ENCODE data around the gene WFDC6. TPM values are rescaled to one million over a fixed set of nuclear protein-coding genes. Genes with fewer than 3 reads are reported as not detected.
A peak's percentile ranks its signal among the peaks of the same experiment; 100 is the strongest.

WFDC6 gene
- total RNA-seq, 1 experiment from 2014 or later, result not detected

- no peak overlapping the region for H2AFZ ChIP-seq (ENCODE audit: low read length)
- no peak overlapping the region for H3K4me2 ChIP-seq (ENCODE audit: low read depth, low read length, poor library complexity, severe bottlenecking)
- no peaks in the 10 kb centered on the region for H4K20me1 ChIP-seq (ENCODE audit: insufficient read depth, low read depth, low read length)
- H3K79me2 ChIP-seq (ENCODE audit: low read length), result no peaks in the 10 kb centered on the region
- H3K27ac ChIP-seq (ENCODE audit: low read length), result no peak overlapping the region
- H3K9ac ChIP-seq (ENCODE audit: low read length), result no peak overlapping the region
- no peak for DNase-seq
- no peaks in the 10 kb centered on the region for H3K9me2 ChIP-seq (replicated peaks; ENCODE audit: insufficient read depth, low read length)
- no peaks in the 10 kb centered on the region for H3K9me3 ChIP-seq (ENCODE audit: low read length)
- no peaks in the 10 kb centered on the region for H3K36me3 ChIP-seq (ENCODE audit: insufficient read depth, low read length)
- no peaks in the 10 kb centered on the region for H3K4me1 ChIP-seq (ENCODE audit: low read length)
- no peak overlapping the region for H3K4me3 ChIP-seq (ENCODE audit: low read length)
- H3K27me3 ChIP-seq (ENCODE audit: low read length), result no peaks in the 10 kb centered on the region
Observed at GRCh38 chr20:45497971-45498494, 41.2 kb downstream of the WFDC6 start.

GRCh38 chr20:45496166-45496565, 43.1 kb downstream of the WFDC6 start:
- Histone ChIP-seq H4K20me1 (ENCODE audit: insufficient read depth, low read depth, low read length) (no peaks in the 10 kb centered on the region), H3K4me3 (ENCODE audit: low read length) (no peak overlapping the region), H2AFZ (ENCODE audit: low read length) (no peak overlapping the region), H3K9ac (ENCODE audit: low read length) (no peak overlapping the region), H3K36me3 (ENCODE audit: insufficient read depth, low read length) (no peaks in the 10 kb centered on the region), H3K4me2 (ENCODE audit: low read depth, low read length, poor library complexity, severe bottlenecking) (no peak overlapping the region), H3K9me2 (replicated peaks; ENCODE audit: insufficient read depth, low read length) (no peaks in the 10 kb centered on the region), H3K9me3 (ENCODE audit: low read length) (no peaks in the 10 kb centered on the region), H3K79me2 (ENCODE audit: low read length) (no peaks in the 10 kb centered on the region), H3K27me3 (ENCODE audit: low read length) (no peaks in the 10 kb centered on the region), H3K27ac (ENCODE audit: low read length) (no peak overlapping the region), H3K4me1 (ENCODE audit: low read length) (no peaks in the 10 kb centered on the region)
- DNase-seq, result no peak

DNA sequence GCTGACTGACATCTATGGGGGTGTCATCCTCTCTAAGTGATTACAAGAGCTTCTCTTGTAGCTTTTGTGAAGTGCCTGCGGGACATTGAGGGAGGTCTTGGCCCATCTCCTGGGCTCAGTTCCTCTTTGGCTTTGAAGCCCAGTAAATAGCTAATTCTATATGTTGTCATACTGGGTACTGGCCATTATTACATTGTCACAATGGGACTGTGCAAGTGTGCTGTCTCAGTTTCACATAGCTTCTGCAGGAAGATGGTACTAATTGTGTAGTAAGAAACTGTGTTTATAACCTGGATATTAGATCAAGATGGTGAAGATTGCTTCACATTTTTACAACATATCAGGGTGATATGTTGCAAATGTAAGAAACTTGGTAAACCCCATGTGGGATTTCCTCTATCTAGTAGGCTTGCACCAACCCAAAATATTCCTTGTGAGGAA, 43.8 kb downstream of the WFDC6 start:
- no peak for DNase-seq
- Histone ChIP-seq H3K36me3 (ENCODE audit: insufficient read depth, low read length) (no peaks in the 10 kb centered on the region), H3K4me1 (ENCODE audit: low read length) (no peaks in the 10 kb centered on the region), H3K9ac (ENCODE audit: low read length) (no peak overlapping the region), H3K27ac (ENCODE audit: low read length) (no peak overlapping the region), H3K9me3 (ENCODE audit: low read length) (no peaks in the 10 kb centered on the region), H3K27me3 (ENCODE audit: low read length) (no peaks in the 10 kb centered on the region), H3K4me2 (ENCODE audit: low read depth, low read length, poor library complexity, severe bottlenecking) (no peak overlapping the region), H2AFZ (ENCODE audit: low read length) (no peak overlapping the region), H4K20me1 (ENCODE audit: insufficient read depth, low read depth, low read length) (no peaks in the 10 kb centered on the region), H3K4me3 (ENCODE audit: low read length) (no peak overlapping the region), H3K79me2 (ENCODE audit: low read length) (no peaks in the 10 kb centered on the region), H3K9me2 (replicated peaks; ENCODE audit: insufficient read depth, low read length) (no peaks in the 10 kb centered on the region)

DNA sequence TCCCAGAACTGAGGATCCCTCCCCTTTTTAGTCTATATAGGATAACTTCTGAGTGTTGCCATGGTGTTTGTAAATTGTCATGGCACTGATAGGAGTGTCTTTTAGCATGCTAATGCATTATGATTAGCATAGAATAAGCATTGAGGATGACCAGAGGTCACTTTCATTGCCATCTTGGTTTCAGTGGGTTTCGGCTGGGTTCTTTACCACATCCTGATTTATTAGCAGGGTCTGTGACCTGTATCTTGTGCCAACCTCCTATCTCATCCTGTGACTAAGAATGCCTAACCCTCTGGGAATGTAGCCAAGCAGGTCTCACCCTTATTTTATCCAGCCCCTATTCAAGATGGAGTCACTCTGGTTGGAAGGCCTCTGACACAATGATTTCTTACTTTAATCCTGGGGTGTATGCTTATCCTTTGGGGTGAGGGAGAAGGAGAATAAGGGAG, 50.2 kb downstream of the WFDC6 start:
- Histone ChIP-seq H3K4me2 (ENCODE audit: low read depth, low read length, poor library complexity, severe bottlenecking) (no peak overlapping the region), H2AFZ (ENCODE audit: low read length) (no peak overlapping the region)

GRCh38 chr20:45487231-45487635, 52.0 kb downstream of the WFDC6 start:
- Histone ChIP-seq H3K79me2 (ENCODE audit: low read length) (no peaks in the 10 kb centered on the region), H3K9me2 (replicated peaks; ENCODE audit: insufficient read depth, low read length) (no peaks in the 10 kb centered on the region), H3K4me3 (ENCODE audit: low read length) (no peak overlapping the region), H2AFZ (ENCODE audit: low read length) (no peak overlapping the region), H3K27ac (ENCODE audit: low read length) (no peak overlapping the region), H3K4me1 (ENCODE audit: low read length) (no peaks in the 10 kb centered on the region), H3K9me3 (ENCODE audit: low read length) (no peaks in the 10 kb centered on the region), H4K20me1 (ENCODE audit: insufficient read depth, low read depth, low read length) (no peaks in the 10 kb centered on the region), H3K27me3 (ENCODE audit: low read length) (no peaks in the 10 kb centered on the region), H3K9ac (ENCODE audit: low read length) (no peak overlapping the region), H3K36me3 (ENCODE audit: insufficient read depth, low read length) (no peaks in the 10 kb centered on the region), H3K4me2 (ENCODE audit: low read depth, low read length, poor library complexity, severe bottlenecking) (no peak overlapping the region)
- DNase-seq, result peak; percentile 64

More for the DNA sequence above, 50.2 kb downstream of the WFDC6 start:
- H3K79me2 ChIP-seq (ENCODE audit: low read length), result no peaks in the 10 kb centered on the region
- H3K4me3 ChIP-seq (ENCODE audit: low read length), result no peak overlapping the region
- H3K9ac ChIP-seq (ENCODE audit: low read length), result no peak overlapping the region
- no peak overlapping the region for H3K27ac ChIP-seq (ENCODE audit: low read length)
- H4K20me1 ChIP-seq (ENCODE audit: insufficient read depth, low read depth, low read length), result no peaks in the 10 kb centered on the region
- no peaks in the 10 kb centered on the region for H3K9me2 ChIP-seq (replicated peaks; ENCODE audit: insufficient read depth, low read length)
- no peak for DNase-seq
- H3K36me3 ChIP-seq (ENCODE audit: insufficient read depth, low read length), result no peaks in the 10 kb centered on the region
- H3K27me3 ChIP-seq (ENCODE audit: low read length), result no peaks in the 10 kb centered on the region
- no peaks in the 10 kb centered on the region for H3K4me1 ChIP-seq (ENCODE audit: low read length)
- H3K9me3 ChIP-seq (ENCODE audit: low read length), result no peaks in the 10 kb centered on the region

DNA sequence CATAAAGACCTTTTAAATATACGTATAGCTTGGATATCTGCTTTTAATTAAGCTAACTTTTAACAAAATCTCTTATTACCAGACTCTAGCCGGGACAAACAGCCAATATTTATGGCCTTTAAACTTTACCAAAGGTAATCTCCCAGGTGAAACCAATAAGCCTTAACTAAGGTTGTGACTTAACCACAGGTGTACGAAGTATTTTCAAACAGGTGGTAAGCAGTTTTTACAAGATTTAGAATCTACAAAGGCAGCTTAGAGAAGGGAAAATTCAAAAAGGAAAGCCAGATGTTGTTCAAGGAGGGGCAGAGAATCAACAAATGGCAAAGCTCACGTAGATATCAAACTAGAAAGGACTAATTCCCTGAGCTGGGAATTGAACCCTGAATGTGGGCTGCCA, 53.9 kb downstream of the WFDC6 start:
- Histone ChIP-seq H3K27me3 (ENCODE audit: low read length) (no peaks in the 10 kb centered on the region), H3K4me1 (ENCODE audit: low read length) (no peaks in the 10 kb centered on the region), H4K20me1 (ENCODE audit: insufficient read depth, low read depth, low read length) (no peaks in the 10 kb centered on the region), H3K4me3 (ENCODE audit: low read length) (no peak overlapping the region), H3K9me3 (ENCODE audit: low read length) (no peaks in the 10 kb centered on the region), H3K9me2 (replicated peaks; ENCODE audit: insufficient read depth, low read length) (no peaks in the 10 kb centered on the region), H3K27ac (ENCODE audit: low read length) (no peak overlapping the region), H3K4me2 (ENCODE audit: low read depth, low read length, poor library complexity, severe bottlenecking) (no peak overlapping the region), H3K36me3 (ENCODE audit: insufficient read depth, low read length) (no peaks in the 10 kb centered on the region), H3K9ac (ENCODE audit: low read length) (no peak overlapping the region), H3K79me2 (ENCODE audit: low read length) (no peaks in the 10 kb centered on the region), H2AFZ (ENCODE audit: low read length) (no peak overlapping the region)
- DNase-seq, result no peak

DNA sequence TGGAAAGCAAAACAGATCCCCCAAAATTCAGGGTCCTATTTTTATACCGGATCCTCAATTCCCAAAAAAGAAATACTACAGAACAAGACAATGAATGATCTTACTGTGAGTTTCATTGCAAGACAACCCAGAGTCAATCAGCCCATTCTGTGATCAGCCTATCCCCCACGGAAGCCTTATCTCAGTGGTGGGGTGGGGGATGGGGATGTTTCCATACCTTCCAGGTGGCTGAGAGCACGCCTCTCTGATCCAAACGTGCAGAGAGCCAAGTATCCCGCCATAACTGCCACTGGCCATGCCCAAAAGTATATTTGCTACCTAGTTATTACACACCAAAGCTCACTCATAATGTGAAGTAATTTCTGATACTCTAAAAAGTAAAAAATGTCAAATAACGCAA, 54.6 kb downstream of the WFDC6 start:
- no peak overlapping the region for H3K4me2 ChIP-seq (ENCODE audit: low read depth, low read length, poor library complexity, severe bottlenecking)

More for the DNA sequence above, 54.6 kb downstream of the WFDC6 start:
- DNase-seq, result no peak
- Histone ChIP-seq H3K9me3 (ENCODE audit: low read length) (no peaks in the 10 kb centered on the region), H3K9me2 (replicated peaks; ENCODE audit: insufficient read depth, low read length) (no peaks in the 10 kb centered on the region), H3K36me3 (ENCODE audit: insufficient read depth, low read length) (no peaks in the 10 kb centered on the region), H2AFZ (ENCODE audit: low read length) (no peak overlapping the region), H3K79me2 (ENCODE audit: low read length) (no peaks in the 10 kb centered on the region), H3K4me3 (ENCODE audit: low read length) (no peak overlapping the region), H3K9ac (ENCODE audit: low read length) (no peak overlapping the region), H3K27me3 (ENCODE audit: low read length) (no peaks in the 10 kb centered on the region), H3K27ac (ENCODE audit: low read length) (no peak overlapping the region), H4K20me1 (ENCODE audit: insufficient read depth, low read depth, low read length) (no peaks in the 10 kb centered on the region), H3K4me1 (ENCODE audit: low read length) (no peaks in the 10 kb centered on the region)
